Measurements from ENCODE around the gene IL36A.

The IL36A gene

DNA sequence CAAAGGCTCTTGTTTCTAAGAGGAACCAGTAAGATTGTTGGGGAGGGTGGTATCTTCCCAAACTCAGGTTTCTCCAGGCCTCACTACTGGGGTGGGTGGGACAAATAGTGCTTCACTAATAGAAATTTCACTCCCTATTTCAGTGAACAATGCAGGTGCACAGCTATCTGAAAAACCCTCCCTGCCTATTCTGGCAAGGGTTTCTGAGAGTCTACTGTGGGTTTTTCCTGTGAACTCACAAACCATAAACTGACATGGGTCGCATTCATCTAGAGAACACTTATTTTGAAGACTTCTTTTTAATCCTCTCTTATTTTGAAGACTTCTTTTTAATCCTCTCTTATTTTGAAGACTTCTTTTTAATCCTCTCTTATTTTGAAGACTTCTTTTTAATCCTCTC, 4.4 kb downstream of the IL36A start:
- no peak for DNase-seq

DNA sequence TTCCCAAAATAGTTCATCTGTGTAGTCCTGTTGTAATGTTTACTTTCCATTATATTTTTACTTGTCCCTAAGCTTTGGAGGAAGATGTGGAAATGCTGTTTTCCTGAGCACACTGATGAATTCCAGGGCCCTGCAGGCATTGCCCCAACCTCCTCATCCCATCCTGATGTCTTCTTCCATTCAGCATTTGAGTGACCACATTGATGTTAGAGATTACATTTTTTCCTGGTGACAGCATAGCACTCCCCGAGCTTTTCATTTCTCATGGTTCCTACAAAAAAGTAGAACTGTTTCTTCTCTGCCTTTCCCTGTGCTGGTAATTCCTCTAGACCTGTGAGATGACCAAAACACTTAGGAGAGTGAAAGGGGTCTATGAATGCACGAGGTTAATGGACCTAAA, 4.8 kb downstream of the IL36A start:
- no peak for DNase-seq

DNA sequence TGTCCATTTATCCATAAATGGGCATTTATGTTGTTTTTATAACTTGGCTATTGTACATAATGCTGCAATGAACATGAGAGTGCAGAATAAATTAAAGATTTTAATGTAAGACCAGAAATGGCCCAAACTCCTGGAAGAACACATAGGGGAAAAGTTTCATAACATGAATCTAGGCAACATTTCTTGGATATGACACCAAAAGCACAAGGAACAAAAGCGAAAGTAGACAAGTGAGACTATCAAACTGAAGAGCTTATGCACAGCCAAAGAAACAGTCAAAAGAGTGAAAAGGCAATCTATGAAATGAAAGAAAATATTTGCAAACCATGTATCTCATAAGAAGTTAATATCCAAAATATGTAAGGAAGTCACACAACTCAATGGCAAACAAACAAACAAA, 5.8 kb downstream of the IL36A start:
- DNase-seq = no peak

DNA sequence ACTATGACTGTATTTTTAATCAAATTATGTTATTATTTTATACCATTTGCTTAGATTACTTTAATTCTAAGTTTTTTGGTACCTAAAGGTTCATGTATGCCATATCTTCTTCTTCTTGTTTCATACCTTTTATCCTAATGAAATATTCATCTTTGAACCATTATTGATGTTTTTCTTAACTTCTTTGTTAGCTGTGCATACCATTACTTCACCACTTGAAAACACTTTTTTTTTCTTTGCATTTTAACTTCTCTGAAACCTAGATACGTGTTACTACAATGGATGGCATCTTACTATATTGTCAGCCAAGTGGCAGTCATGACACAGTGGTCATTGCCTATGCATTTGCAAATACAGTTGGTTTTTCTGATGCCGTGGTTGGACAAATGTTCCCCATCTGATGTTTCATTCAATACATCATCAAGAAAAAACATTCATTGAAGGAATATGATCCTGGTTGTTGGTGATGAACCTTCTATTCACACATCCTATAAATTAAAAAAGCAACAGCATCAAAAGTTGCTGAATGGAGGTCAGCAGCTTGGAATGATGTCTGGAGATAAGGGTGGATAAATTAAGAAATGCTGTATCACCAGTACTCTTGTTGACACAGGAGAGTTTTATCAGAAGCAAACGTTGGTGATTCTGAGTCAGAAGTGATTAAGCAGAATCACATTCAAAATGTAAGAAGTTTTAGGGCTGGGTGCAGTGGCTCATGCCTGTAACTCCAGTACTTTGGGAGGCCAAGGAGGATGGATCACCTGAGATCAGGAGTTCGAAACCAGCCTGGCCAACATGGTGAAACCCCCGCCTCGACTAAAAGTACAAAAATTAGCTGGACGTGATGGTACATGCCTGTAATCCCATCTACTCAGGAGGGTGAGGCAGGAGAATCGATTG, 7.4 kb downstream of the IL36A start:
- no peak for DNase-seq

DNA sequence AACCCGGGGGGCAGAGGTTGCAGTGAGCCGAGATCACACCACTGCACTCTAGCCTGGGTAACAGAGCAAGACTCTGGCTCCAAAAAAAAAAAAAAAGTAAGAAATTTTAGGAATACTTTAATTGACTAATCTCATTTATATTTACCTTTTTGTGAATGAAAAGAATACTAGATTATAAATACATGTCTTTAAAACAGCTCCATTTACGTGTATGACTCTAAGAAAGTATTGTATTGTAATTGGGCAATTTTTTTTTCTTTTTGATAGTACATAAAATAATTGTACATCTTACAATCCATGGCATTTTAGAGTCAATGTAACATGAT, 8.0 kb downstream of the IL36A start:
- DNase-seq = no peak

DNA sequence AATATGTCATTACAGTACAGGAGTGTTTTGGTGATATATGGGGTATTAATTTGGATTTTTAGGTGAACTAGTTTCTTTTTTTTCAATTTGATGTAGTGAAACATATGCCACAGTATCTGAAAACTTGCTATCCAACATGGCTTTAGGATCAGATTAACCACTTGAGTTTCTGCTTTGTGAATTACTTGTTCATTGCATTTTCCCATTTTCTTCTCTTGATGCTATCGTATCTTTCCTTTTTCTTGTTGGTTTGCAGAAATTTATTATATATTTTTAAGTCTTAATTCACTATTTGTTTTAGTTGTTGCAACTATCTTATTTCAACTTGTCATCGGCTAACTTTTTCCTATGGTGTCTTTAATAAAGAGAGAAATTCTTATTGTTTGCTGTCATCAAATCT, 8.8 kb downstream of the IL36A start:
- no peak for DNase-seq

DNA sequence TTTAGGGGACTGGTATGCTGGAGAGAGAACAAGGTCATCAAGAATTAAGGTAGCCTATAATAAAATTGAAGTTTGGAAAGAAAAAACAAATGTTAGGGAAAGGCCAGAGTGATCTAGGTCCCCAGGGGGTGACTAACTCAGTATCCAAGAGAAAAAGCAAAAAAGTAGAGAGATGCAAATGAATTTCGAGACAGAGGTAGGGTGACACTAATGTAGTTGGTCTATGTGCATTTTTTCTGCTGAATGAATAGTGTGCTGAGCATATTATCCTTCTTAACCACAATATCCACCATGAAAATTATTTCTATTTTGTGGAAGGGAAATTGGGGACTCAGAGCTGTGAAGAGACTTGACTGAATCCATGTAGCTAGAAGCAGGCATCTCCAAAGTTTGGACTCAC, 9.8 kb downstream of the IL36A start:
- no peak for DNase-seq

DNA sequence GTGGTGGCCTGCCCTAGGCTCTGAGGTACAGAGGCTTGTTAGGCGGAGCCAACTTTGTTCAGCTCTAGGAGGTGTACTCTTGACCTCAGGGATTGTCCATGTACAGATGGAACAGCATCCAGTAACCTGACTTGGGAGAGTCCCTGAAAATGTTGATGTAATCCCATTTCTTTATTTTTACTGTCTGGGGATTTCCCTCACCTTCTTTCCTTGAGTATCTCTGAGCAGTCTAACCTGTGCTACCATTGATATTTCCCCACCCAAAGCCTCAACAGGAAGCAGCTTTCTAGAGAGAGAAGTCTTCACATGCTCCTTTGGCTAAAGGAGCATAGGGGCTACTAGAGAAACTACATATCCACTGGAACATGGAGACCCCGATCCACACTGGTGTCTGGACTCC, 10.4 kb downstream of the IL36A start:
- no peak for DNase-seq

DNA sequence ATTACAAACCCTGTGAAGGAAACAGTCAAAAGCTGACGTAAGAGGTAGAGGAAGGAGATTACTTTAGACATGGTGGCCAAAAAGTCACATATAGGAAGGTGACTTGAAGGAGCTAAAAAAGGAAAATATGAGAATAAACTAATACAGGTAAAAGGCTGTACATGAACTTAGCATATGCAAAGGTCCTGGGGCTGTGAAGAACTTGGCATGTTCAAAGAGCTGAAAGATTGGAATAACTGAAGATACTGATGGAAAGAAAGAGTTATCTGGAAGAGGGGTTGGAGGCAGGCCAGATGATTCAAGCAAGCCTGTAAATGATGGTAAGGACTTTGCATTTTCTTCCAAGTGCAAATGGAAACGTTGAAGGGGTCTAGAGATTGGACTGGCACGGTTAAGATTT, 13.2 kb downstream of the IL36A start:
- DNase-seq = no peak

DNA sequence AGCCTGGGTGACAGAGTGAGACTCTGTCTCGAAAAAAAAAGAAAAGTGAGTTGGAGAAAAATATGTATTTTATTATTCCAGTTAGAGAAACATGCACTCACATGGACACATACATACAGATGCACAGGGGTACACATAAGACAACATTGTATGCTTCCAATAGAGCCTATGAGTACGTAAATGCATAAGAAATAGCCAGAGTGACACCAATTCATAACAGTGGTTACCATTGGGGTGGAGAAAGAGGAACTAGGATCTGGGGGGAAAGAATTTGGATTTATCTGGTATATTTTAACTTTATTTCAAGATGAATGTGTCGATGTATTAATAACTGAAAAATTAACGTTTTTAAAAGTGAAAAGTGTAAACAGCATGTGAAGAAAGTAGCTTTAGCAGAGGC, 16.1 kb downstream of the IL36A start:
- no peak for DNase-seq

DNA sequence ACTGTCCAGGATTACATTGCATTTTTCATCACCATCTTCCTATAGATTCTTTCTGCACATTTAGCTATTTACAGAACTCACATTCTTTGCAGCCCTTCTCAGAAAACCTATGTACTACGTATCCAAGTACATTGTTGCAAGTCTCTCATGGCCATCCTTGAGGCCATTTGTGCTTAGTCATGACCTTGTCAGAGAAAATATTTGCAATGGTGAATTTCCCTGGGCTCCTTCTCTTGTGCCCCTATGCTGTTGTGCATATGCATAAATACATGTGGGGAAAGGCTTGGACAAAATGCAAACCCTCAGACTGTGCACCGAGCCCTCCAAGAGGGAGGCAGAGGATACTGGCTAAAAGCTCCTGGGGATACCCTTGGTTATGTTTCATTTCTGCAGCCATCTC, 19.5 kb downstream of the IL36A start:
- DNase-seq = no peak

DNA sequence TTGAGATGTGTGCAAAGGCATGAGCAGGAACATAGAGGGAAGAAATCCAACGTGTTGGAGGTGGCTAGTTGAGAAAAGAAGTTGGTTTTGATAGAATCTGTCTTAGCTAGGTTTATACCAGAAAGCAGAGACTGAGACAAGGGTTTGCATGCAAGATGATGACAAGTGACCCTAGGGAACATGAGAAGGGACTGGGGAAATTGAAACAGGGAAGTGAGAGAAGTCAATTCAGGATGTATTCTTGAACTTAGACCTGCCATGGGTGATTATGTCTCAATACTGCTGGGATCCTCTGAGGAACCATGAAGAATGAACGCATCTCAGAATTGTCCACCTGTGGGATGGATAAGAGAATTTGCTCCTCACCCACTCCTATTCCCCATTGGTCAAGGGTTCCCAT, 20.5 kb downstream of the IL36A start:
- DNase-seq = no peak

DNA sequence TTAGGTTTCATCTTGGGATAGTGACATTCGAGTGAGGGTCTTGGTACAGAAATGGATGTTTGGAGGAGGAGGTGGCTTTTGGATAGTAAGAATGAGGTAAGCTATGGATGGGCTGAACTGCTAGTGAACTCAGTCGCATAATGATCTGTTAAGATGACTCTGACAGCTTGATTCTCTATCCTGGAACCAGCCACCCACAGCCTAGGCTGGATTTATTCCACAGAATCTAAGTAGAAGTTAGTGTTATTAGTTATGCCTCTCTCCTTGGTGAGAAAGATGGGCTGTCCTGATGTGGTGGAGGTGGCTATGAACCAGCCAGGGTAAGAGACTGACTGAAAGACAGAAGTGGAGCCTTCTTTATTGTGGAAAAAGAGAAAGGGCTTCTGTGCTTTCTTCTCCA, 22.4 kb downstream of the IL36A start:
- no peak for DNase-seq

DNA sequence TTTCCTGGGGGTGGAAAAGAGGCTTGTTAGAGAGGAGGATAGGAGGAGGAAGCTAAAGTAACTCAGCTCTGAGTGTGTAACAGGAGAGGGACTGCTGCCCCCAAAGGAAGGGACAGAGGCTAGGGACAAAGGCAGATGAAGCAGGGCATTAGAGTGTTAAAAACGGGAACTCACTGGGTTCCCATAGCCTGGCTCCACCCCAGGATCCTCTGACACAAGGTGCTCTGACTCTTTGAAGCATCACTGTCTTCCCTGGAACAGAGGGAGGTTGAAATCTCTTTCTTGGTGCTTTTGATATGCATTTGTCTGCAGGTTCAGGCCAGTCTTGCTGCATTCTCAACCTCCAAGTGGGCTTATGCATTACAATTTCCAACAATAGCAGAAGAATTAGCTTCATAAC, 22.9 kb downstream of the IL36A start:
- DNase-seq = no peak

DNA sequence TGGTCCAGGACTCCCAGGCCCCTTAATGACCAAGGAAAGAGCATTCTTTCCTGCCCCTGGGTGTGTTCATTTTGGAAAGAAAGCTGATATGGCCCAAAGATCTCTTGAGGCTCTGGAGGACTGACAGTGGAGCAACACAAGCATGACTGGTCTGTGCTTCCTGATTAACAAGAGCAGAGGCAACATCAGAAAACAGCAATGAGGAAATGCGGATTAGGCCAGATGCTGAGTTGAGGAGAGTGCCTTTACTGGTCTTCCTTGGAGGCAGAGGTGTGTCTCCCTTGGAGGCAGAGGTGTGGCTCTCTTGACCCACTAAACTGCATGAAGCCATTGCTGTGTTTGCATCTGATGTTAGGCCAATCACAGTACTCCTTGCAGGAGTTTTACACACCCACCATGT, 27.5 kb downstream of the IL36A start:
- DNase-seq = no peak

DNA sequence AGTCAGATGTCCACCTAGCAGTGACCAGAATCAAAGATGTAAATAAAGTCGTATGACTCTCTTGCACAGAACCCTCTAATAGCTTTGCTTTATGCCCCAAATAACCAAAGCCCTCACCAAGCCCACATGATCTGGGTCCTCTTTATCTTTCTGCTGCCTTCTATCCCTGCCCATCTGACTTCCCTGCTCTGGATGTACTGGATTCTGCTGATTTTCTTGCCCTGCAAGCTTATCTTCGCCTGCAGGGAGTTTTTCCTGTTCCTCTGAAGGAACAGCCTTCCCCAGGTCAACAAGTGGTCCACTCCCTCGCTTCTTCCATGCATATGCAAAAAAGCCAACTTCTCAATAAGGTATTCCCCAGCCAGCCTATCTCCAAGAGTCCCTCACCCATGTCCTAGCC, 28.8 kb downstream of the IL36A start:
- DNase-seq = no peak

DNA sequence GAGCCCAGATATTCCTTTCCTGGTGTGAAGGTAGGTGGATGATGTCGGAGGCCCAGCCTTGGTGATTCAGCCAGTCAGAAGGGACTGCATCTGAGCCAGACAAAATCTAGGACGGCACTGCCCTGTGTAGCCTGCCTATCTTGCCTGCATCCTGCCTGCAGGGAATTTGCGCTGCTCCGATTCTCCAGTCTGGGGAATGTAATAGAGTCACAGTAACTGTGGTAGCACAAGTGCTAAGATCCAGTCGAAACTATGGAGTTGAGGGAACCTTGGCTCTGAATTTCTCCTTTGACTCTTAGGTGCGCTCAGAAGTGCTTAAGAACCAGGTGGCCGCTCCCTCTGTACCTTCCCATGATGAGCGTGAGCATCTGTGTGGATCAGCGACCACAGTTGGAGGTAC, 31.5 kb downstream of the IL36A start:
- DNase-seq = no peak

DNA sequence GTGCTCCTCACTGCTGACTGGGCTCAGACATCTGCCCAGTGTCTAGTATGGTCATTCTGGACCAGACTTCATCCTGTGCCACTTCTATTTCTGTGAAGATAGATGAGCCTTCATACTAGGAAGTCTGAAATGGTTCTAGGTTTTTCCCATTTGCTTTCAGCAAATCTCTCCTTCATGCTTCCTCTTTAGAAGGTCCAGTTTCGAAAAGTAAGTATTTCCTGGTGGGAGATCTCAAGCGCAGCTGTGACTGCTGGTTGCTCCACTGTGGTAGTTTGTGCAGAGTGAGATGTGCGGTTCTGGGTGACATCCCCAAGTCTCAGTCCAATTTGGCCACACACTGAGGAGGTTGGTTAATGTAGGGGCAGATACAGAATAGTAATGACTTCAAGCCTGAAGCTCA, 33.0 kb downstream of the IL36A start:
- DNase-seq = no peak

DNA sequence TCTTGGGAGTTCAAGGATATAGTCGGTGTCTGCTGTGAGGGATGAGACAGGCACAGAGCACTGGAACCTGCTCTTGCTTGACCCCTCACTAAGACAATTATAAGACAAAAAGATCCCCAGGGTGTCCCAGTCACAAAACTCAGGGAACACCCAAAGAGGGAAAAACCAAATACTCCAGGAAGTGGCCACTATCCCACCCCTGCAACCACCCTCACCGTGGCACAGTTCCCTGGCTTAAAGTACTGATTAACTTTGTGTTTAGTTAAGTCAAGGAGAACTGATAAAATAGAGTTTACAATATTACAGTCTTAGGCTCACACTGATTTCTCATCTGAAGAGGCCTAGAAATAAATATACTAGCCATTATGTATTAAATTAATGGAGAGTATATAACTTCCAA, 33.9 kb downstream of the IL36A start:
- DNase-seq = no peak

DNA sequence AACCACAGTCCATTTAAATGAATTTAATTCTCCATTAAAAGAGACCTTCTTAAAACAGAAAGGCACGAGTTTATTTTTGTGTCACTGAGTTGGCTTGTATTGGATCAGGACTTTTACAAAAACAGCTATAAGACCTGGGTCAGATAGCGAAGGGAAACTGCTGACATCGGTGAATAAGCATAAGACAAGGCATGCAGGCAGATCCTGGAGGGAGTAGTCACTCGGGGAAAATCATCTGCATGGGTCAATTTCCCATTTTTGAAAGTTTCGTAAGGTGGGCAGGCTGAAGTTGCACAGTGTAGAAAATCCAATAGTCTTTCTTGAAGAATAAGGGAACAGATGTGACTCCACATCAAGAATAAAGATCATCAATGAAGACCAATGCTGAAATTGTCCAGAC, 34.5 kb downstream of the IL36A start:
- DNase-seq = no peak

DNA sequence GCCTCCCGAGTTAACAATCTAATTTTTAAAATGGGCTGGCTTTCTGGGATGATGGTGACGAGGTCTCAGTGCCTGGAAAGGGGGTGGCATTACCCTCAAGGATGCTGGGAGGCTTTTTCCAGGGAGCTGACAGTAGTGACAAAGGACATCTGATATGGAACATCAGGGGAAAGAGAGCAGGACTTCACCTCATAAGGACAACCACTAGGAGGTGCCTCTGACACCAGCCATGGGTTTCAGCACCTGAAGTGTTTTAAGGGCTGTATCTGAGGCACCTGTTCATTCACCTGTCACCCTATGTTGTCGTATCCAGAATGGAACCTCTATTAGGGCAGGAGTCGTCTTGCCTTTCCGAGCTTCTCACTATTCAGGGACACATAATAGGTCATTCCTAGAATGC, 36.6 kb downstream of the IL36A start:
- DNase-seq = no peak

DNA sequence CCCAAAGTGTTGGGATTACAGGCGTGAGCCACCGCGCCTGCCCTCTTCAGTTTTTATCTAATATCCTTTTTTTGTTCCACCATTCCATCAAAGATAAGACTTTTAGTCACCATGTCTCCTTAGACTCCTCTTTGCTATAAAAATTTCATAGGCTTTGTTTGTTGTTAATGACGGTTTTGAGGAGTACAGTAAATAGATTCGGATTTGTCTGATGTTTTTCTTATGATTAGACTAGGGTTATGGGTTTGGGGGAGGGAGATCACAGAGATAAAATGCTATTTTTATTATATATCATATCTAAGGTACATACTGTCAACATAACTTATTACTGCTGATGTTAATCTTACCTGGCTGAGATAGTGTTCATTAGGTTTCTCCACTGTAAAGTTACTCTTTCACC, 41.2 kb downstream of the IL36A start:
- DNase-seq = no peak

DNA sequence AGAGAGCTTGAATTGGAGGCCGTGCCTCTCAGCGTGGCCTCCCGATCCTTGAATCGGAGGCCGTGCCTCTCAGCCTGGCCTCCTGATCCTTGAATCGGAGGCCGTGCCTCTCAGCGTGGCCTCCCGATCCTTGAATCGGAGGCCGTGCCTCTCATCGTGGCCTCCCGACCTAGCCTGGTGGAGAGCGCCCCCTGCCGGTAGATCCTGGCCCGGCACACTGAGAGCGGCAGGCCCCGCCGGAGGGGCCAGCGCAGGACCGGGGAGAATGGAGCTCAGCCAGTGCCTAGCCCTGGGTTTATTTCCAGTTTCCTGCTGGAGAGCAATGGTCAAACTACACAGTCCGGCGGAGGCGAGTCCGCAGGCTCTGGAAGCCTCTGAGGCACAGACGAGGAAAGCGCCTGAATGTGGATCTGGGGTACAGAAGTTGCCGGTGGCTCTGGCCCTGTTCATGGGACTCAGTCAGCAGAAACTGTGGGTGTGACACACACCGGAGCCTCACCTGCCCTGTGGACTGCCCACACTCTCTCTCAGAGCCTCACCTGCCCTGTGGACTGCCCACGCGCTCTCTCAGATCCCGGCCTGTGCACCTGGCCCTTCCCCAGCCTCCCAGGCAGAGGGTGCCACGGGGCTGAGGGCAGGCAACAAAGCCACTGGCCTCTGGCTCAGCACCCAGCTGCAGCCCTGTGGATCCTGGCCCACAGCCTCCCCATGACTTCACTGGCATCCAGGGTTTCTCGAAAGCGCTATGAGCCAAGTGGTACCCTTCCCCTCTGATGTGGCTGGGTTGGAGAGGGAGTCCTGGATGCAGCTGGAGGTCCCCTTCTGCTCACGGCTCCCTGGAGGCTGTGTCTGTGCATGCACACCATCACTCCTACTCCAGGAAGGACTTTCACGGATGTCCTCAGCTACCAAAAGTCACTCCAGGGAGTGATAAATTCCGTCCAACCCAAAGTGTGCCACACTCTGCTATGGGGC, 45.9 kb downstream of the IL36A start:
- no peak for DNase-seq

DNA sequence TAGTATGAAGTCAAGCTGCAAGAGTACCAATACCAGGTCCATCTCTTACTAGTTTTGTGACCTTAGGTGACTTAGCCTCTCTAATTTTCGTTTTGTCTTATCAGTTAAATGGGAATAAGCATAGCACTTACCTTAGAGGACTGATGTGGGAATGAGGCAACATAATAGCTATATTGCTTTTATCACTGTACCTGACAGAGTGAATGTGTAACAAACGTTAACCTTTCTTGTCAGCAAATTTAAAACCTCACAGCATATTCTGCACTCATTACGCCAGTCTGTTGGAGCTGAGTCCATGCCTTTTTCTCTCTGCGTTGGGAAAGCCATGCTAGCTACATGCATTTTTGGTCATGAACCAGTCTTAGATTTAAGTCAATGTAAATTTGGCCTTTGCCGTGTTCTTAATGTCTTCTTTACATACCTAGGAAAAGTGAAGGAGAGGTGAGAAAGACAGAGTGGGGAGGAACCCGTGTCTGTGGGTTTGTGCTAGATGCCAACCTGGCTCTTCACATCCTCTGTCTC, 47.2 kb downstream of the IL36A start, which contains the start of gene IL36B:
Gene IL36B (minus strand): TSS at position 472 of the 522 bp plus-strand sequence.
- no peak for DNase-seq
